Activated T-cell treated with anti-CD3 and anti-CD28 coated beads, Interleukin-2, amount 50 U/mL, for 72 hours (primary cell): ENCODE results near the gene TOR3A. TPM values are rescaled to one million over a fixed set of nuclear protein-coding genes. Genes with fewer than 3 reads are reported as not detected.

ENCODE experiments used
- ATAC-seq, 2 donors: fragments of 150-1000 bp; cut with Tn5 transposase; replicated peaks in 1 of 2; 2 replicates each; pipeline ENCODE4 v1.10.0; 2021; ENCODE audit warnings: moderate library complexity in 2 of 2, mild to moderate bottlenecking in 1 of 2
- DNase-seq, 2 donors: peaks; one replicate each; pipeline ENCODE4 v3.0.0; 2021 to 2022; ENCODE audit warnings: mixed read lengths in 1 of 2
- H3K27ac Mint-ChIP-seq: one replicate; pipeline ENCODE4 v1.8.0; 2022; ENCODE audit warnings: mild to moderate bottlenecking, moderate library complexity, mixed read lengths
- H3K27me3 Mint-ChIP-seq: one replicate; pipeline ENCODE4 v1.8.0; 2022; ENCODE audit warnings: low read depth, mixed read lengths
- H3K36me3 Mint-ChIP-seq, 2 donors: one replicate each; pipeline ENCODE4 v1.8.0; 2022; ENCODE audit warnings: mixed read lengths in 2 of 2, mild to moderate bottlenecking in 1 of 2; ENCODE audit not compliant: insufficient read depth in 2 of 2
- H3K4me1 Mint-ChIP-seq: one replicate; pipeline ENCODE4 v1.8.0; 2022; ENCODE audit warnings: low read depth, mixed read lengths
- H3K4me3 Mint-ChIP-seq, 2 donors: one replicate each; pipeline ENCODE4 v1.8.0; 2022; ENCODE audit warnings: mild to moderate bottlenecking in 2 of 2, mixed read lengths in 2 of 2, moderate library complexity in 2 of 2
- H3K9me3 Mint-ChIP-seq, 2 donors: one replicate each; pipeline ENCODE4 v1.8.0; 2022; ENCODE audit warnings: mixed read lengths in 2 of 2
- total RNA-seq, 2 donors: library from RNA; stranded (reverse); gene quantifications; one replicate each; pipeline ENCODE4 v1.2.3, GENCODE V29; 2022

The TOR3A gene
- total RNA-seq, 2 donors from 2014 or later = 34.0 to 38.9 TPM

DNA sequence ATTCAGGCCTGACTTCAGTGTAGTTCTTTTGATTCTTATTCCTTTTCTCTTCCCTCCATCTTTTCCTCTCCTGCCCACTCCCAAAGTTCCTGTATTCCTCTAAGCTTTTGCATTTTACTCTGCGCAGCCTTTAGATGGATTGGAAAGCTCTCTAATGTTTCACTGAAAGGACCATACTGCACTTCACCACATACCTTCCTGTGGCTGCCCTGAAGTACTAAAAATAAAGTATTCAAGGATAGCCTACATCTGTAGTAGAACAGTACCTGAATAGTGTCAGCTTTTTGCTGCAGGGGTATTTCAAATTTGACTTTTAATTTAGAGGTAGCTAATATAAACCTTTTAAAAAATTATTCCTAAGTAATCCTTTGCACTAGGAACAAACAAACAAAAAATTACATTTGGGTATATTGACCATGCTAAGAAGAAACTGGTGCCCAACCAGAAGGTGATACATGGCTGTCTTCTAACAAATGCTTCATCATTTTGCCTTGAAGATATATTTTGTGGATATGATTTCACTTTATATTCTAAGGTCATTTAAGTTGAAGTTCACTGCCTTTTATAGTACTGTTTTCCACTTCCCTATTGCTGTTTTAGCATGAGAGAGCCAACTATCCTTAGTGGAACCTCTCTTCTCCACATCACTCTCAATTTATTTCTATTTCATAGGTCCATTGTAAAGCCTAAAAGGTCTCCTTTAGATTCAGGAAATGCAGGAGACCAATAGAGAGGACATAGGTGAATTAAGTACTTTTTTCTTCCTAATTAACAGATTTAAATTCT is 33.3 kb upstream of the TOR3A start:
- no peak overlapping the region for H3K27ac Mint-ChIP-seq
- no peaks in the 10 kb centered on the region for H3K9me3 Mint-ChIP-seq
- H3K27me3 Mint-ChIP-seq = no peaks in the 10 kb centered on the region
- peaks cover 1 to 2% of the 10 kb centered on the region in 2 donors for H3K36me3 Mint-ChIP-seq
- no peak overlapping the region for H3K4me3 Mint-ChIP-seq
- DNase-seq (no peak), ATAC-seq (no peak)
- H3K4me1 Mint-ChIP-seq = no peaks in the 10 kb centered on the region

DNA sequence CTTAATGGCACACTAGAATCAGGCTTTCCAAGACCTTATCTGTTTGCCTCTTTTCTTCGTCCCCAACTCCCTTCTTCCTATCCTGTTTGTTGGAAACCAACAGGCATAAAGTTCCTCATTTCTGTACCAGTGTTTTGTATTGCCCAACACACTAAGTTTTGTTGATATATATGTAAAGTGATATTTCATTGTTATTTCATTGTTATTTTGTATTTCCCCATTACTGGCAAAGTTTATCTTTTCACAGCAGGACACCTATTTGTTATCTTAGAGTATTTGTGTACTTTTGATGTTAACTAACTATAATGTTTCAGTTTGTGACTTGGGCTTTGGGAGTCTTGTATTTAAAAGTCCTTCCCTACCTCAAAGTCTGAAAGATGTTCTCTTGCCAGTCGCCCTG is 29.1 kb upstream of the TOR3A start:
- DNase-seq (no peak), ATAC-seq (no peak)
- Mint-ChIP-seq H3K4me1 (no peaks in the 10 kb centered on the region), H3K27ac (no peak overlapping the region), H3K27me3 (no peaks in the 10 kb centered on the region), H3K9me3 (no peaks in the 10 kb centered on the region), H3K36me3 (peaks cover 7 to 18% of the 10 kb centered on the region in 2 donors), H3K4me3 (no peak overlapping the region)

- ATAC-seq = no peak
- Mint-ChIP-seq H3K36me3 (peaks cover 7 to 19% of the 10 kb centered on the region in 2 donors), H3K9me3 (no peaks in the 10 kb centered on the region), H3K4me3 (no peak overlapping the region), H3K4me1 (no peaks in the 10 kb centered on the region), H3K27ac (no peak overlapping the region), H3K27me3 (no peaks in the 10 kb centered on the region)
- DNase-seq = no peak
Measured at GRCh38 chr1:179053486-179053885, 28.4 kb upstream of the TOR3A start.

DNA sequence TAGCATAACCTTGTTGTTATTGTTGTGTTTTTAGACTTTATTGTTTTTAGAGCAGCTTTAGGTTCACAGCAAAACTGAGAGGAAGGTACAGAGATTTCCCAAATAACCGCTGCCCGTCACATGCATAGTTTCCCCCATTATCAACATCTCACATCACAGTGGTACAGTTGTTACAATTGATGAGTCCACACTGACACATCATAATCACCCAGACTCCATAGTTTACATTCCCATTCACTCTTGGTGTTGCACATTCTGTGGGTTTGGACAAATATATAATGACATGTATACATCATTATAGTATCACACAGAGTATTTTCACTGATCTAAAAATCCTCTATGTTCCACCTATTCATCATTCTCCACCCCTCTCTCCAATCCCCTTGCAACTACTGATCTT is 25.9 kb upstream of the TOR3A start:
- no peak overlapping the region for H3K4me3 Mint-ChIP-seq
- H3K27ac Mint-ChIP-seq = peak overlapping the region; percentile 70
- no peaks in the 10 kb centered on the region for H3K4me1 Mint-ChIP-seq
- peaks cover 7 to 22% of the 10 kb centered on the region in 2 donors for H3K36me3 Mint-ChIP-seq
- DNase-seq = no peak
- H3K9me3 Mint-ChIP-seq = no peaks in the 10 kb centered on the region
- ATAC-seq = no peak
- no peaks in the 10 kb centered on the region for H3K27me3 Mint-ChIP-seq

DNA sequence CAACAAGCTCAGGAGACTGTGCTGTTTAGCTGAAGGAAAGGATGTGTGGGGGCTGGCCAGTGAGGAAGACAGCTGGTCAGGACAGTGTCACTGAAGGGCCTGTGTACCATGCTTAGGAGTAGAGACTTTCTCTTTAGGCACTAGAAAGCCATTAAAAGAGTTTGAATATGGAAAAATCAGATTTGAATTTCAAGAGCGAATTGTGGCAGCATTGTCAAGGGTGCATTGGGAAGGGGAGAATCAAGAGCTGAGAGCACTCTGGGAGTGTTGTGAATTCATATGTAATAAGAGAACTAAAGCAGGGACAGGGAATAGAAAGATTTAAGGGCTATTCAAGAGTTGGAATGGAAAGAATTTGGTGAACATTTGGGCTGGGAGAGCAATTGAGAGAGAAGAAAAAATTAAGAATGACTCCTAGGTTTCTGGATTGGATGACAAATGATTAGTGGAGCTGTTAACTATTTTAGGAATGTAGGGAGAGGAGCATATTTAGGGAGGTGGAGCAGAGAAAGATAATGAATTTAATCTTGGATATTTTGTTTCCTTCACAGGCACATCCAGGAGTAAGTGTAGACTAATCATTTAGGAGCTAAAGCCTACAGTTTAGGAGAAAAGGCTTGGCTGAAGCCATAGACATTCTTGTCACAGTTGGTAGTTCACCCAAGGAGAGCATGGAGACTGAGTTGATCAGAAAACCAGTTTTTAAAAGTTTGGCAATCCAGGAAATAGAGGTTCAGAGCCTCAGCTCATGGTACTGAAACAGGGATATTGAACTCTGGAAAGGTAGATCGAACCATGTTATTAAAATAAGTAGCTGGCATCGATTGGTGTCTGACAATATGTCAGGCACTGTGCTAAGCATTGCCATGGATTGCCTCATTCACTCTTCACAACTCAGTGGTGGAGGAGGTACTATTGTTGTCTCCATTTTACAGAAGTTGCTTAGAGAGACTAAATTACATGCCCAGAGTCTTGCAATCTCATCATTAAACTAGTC is 23.1 kb upstream of the TOR3A start:
- Mint-ChIP-seq H3K27ac (no peak overlapping the region), H3K4me1 (peaks cover 6% of the 10 kb centered on the region)
- ATAC-seq = no peak

GRCh38 chr1:179061360-179062282 is 20.2 kb upstream of the TOR3A start:
- no peaks in the 10 kb centered on the region for H3K9me3 Mint-ChIP-seq
- no peak overlapping the region for H3K27ac Mint-ChIP-seq

More for the DNA sequence above, 23.1 kb upstream of the TOR3A start:
- no peak overlapping the region for H3K4me3 Mint-ChIP-seq
- H3K27me3 Mint-ChIP-seq = no peaks in the 10 kb centered on the region
- DNase-seq = no peak
- no peaks in the 10 kb centered on the region for H3K9me3 Mint-ChIP-seq
- peaks cover 7 to 26% of the 10 kb centered on the region in 2 donors for H3K36me3 Mint-ChIP-seq

DNA sequence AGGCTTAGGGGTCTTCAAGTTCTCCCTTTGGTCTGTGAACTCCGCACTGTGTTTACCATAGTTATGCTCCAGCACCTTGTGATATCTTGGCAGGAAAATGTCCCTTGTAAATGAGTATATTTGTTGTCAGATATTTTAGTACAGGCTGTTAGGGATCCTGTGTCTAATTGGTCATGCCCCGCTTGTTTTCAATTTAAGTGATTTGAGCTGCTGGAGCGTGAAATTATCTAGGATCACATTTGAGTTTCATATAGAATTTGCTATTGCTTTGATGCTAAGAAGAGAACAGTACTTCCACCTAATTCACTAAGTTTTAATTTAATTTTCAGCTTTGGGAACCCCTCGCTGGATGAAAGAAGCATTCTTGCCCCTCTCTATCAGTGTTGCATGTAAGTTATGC is 15.4 kb upstream of the TOR3A start:
- Mint-ChIP-seq H3K4me1 (peaks cover 6% of the 10 kb centered on the region), H3K36me3 (peaks cover 0 to 9% of the 10 kb centered on the region in 2 donors), H3K9me3 (no peaks in the 10 kb centered on the region), H3K27me3 (no peaks in the 10 kb centered on the region), H3K4me3 (no peak overlapping the region), H3K27ac (no peak overlapping the region)
- ATAC-seq (no peak), DNase-seq (no peak)

More at GRCh38 chr1:179061360-179062282, 20.2 kb upstream of the TOR3A start:
- no peak overlapping the region for H3K4me3 Mint-ChIP-seq
- no peaks in the 10 kb centered on the region for H3K27me3 Mint-ChIP-seq
- ATAC-seq (no peak), DNase-seq (no peak)
- H3K4me1 Mint-ChIP-seq = peaks cover 6% of the 10 kb centered on the region
- H3K36me3 Mint-ChIP-seq = peaks cover 0 to 13% of the 10 kb centered on the region in 2 donors

DNA sequence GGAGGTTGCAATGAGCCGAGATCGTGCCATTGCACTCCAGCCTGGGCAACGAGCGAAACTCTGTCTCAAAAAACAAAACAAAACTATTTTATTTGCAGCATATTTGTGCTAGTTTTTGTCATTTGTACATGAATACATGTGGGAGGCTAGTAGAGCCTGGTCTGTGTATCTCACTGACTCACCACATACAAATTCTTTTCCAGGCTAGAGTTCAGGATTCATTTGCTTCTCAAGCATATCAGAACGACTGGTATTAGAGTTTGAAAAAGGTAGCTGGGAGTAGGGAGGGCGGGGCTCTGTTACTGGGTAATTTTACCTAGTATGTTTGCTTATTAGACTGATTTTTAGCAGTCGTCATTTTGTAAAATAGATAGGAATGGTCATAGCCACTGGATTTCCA is 4.5 kb upstream of the TOR3A start:
- Mint-ChIP-seq H3K9me3 (no peaks in the 10 kb centered on the region), H3K4me3 (no peak overlapping the region), H3K36me3 (no peaks in the 10 kb centered on the region), H3K27me3 (no peaks in the 10 kb centered on the region), H3K27ac (no peak overlapping the region), H3K4me1 (peaks cover 14% of the 10 kb centered on the region)
- ATAC-seq (no peak), DNase-seq (no peak)

DNA sequence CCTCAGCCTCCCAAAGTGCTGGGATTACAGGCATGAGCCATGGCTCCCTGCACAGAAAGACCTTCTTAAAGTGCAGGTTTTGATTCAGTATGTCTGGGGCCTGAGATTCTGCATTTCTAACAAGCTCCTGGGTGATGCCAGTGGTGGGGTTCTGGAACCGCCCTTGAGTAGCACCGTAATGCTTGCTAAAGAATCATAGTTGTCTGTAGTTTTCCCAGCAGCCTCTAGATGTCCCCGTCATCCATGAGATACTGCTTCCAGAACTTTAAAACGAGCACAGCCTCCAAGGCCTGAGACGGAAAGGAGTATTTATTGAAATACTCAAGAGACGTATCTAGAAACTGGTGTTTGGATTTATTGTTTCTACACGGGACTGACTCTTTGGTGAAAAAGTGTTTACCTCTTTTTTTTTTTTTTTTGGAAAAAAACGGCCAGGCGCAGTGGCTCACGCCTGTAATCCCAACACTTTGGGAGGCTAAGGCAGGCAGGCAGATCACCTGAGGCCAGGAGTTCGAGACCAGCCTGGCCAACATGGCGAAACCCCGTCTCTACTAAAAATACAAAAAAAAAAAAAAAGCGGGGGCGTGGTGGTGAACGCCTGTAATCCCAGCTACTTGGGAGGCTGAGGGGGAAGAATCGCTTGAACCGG is 2.6 kb upstream of the TOR3A start:
- Mint-ChIP-seq H3K4me1 (peaks cover 19% of the 10 kb centered on the region), H3K27ac (no peak overlapping the region), H3K27me3 (no peaks in the 10 kb centered on the region), H3K36me3 (peaks cover 0 to 3% of the 10 kb centered on the region in 2 donors), H3K9me3 (no peaks in the 10 kb centered on the region), H3K4me3 (no peak overlapping the region)
- peak; percentile 10 to 16 for ATAC-seq
- peak; percentile 45 to 51 for DNase-seq

- Mint-ChIP-seq H3K4me1 (peaks cover 19% of the 10 kb centered on the region), H3K36me3 (peaks cover 1 to 3% of the 10 kb centered on the region in 2 donors), H3K4me3 (peak overlapping the region; percentile 96 to 99), H3K27ac (peak overlapping the region; percentile 92), H3K9me3 (no peaks in the 10 kb centered on the region), H3K27me3 (no peaks in the 10 kb centered on the region)
- DNase-seq (peak; percentile 41), ATAC-seq (peak; percentile 56 to 64)
Measured at GRCh38 chr1:179080866-179081686, 794 bp upstream of the TOR3A start.

GRCh38 chr1:179082333-179082998 is 596 bp downstream of the TOR3A start:
- peak; percentile 41 to 44 for DNase-seq
- H3K36me3 Mint-ChIP-seq = peaks cover 1 to 3% of the 10 kb centered on the region in 2 donors
- H3K27me3 Mint-ChIP-seq = no peaks in the 10 kb centered on the region
- H3K4me3 Mint-ChIP-seq = peak overlapping the region; percentile 96 to 99
- H3K4me1 Mint-ChIP-seq = peaks cover 19% of the 10 kb centered on the region
- H3K27ac Mint-ChIP-seq = peak overlapping the region; percentile 92
- H3K9me3 Mint-ChIP-seq = no peaks in the 10 kb centered on the region
- peak; percentile 33 to 52 for ATAC-seq
